HG03571 (cell line): ENCODE measurements around the gene UBXN6.
A peak's percentile ranks its signal among the peaks of the same experiment; 100 is the strongest.

Experiments
- ATAC-seq: cut with Tn5 transposase; IDR thresholded peaks from one replicate; pipeline ENCODE4 v1.9.1; 2021; ENCODE audit not compliant: unreplicated experiment

UBXN6 gene

GRCh38 chr19:4413588-4413987, 44.0 kb downstream of the UBXN6 start:
- no peak for ATAC-seq

DNA sequence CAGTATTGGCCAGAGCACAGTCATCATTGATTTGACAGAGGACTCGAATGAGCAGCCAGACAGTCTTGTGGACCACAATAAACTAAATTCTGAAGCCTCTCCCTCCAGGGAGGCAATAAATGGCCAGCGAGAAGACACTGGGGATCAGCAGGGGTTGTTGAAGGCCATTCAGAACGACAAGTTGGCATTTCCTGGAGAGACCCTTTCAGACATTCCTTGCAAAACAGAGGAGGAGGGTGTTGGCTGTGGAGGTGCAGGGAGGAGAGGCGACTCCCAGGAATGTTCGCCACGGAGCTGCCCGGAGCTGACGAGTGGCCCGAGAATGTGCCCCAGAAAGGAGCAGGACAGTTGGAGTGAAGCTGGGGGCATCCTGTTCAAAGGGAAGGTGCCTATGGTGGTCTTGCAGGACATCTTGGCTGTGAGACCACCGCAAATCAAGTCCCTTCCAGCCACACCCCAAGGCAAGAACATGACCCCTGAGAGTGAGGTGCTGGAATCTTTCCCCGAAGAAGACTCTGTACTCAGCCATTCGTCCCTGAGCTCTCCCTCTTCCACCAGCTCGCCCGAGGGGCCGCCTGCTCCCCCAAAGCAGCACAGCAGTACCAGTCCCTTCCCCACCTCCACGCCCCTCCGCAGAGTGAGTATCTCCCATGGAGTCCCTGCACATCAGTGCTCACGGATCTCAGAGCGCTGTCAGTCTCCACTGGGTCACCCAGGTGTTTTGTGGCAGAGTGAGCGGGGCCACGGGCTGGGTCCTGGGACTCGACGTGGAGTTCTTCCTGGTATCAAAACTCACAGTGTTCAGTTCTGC, 48.3 kb downstream of the UBXN6 start:
- no peak for ATAC-seq

DNA sequence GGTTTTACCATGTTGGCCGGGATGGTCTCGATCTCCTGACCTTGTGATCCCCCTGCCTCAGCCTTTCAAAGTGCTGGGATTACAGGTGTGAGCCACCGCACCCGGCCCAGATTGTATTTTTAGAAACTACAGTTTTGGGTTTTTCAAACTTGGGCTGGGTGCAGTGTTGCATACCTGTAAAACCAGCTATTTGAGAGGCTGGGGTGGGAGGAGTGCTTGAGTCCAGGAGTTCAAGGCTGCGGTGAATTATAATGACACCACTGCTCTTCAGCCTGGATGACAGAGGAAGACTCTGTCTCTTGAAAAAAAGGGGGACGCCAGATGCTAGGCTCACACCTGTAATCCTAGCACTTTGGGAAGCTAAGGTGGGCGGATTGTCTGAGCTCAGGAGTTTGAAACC, 51.0 kb downstream of the UBXN6 start:
- ATAC-seq = no peak

- ATAC-seq = no peak
Measured at GRCh38 chr19:4405977-4406376, 51.6 kb downstream of the UBXN6 start.

- no peak for ATAC-seq
Measured at GRCh38 chr19:4403005-4403761, 54.4 kb downstream of the UBXN6 start.

DNA sequence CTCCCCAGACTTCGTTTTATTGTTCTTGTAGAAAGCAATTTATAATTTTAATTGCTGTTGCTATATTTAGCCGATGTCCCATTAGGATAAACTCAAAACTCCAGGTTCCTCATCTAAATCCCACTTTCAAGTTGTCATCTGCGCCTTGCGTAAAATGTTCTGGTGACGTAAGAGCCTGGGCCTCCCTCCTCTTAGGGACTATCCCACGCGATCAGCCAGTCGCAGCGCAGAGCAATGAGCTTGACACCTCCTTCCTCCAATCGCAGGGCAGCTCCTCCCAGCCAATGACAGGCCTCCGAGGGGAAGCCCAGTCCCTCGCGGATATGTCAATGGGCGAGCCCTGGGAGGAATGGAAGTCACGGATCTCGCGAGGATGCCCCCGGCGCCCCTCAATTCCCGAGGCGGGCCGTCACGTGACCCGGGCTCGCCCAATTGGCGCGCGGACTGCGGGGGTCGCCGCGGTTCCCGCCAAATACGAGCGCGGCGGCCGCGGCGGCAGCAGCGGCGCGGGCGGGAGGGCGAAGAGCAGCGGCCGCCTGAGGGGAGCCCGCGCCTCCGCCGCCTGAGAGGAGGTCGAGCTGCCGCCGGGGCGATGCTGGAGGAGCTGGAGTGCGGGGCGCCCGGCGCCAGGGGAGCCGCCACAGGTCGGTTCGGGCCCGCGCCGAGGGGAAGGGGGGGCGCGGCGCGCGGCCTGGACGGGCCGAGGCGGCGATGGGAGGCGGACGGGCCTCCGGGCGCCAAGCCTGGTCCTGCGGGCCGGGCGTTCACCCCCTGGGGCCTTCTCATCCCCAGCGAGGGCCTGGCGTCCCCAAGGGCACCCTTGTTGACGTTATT, 55.2 kb downstream of the UBXN6 start, which contains the start of gene CHAF1A:
Gene CHAF1A, plus strand, starts transcription at position 470 of the 834 bp plus-strand sequence. Its CDS starts 123 bp downstream, at position 593.
- peak; percentile 71 for ATAC-seq

- no peak for ATAC-seq
Measured at GRCh38 chr19:4401769-4402170, 55.8 kb downstream of the UBXN6 start.

- ATAC-seq = peak; percentile 49
Measured at GRCh38 chr19:4400135-4400936, 57.3 kb downstream of the UBXN6 start, which contains the start of gene SH3GL1. Gene SH3GL1, minus strand, starts transcription at chr19:4400547. Its CDS starts 179 bp downstream, at chr19:4400368.

GRCh38 chr19:4399812-4400134, 57.8 kb downstream of the UBXN6 start:
- peak; percentile 7 for ATAC-seq

DNA sequence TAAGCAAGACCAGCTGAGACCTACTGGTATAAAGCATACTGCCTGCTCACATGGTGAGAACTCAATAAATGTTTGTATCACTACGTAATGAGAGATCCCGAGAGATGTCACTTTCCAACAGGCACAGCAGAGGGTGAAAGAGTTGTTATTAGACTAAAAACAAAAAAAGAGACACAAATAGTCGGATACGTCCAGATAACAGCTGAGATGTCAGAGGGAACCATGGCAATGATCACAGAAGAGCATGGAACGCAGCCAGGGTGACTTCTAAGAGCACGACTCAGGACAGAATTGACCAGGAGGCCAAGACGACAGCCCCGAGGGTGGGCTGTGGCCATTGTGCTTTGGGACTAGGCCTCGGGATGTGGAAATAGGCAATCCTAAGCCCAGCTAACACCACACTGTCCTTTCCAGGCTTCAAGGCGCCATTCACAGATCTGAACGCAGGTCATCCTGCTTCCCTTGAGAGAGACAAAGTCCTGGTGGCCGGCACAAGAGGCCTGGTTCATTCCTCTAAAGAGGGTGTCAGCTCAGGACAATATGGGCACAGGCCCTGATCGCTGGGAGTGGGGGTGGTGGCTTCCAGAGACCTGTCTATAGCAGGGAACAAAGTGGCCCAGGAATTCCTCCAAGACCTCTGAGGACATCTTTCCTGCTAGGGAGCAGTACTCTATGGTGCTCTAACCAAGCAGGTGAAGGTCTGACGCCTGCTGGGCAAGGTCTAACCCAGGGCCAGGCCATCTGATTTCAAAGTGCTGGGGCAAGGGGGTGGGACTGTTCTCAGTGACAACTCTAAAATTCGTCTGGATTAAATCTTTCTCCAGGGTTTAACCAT, 60.4 kb downstream of the UBXN6 start:
- ATAC-seq = no peak
